WTC11 (cell line): ENCODE results near the gene DNTT. TPM values are rescaled to one million over a fixed set of nuclear protein-coding genes. Genes with fewer than 3 reads are reported as not detected.

ENCODE experiments used
- ERG ChIP-seq: fragments of 250-450 bp; sonication (Bioruptor Pico); IDR thresholded peaks from 2 replicates; pipeline ENCODE4 v1.8.0; 2021; ENCODE audit warnings: mild to moderate bottlenecking
- ESRRA ChIP-seq: sonication (generic); formaldehyde crosslinking; IDR thresholded peaks from 2 replicates; pipeline ENCODE4 v1.8.1; 2022; ENCODE audit warnings: mild to moderate bottlenecking, missing genetic modification reagents, borderline replicate concordance
- GTF2I ChIP-seq: fragments of 250-450 bp; sonication (Bioruptor Pico); conservative IDR thresholded peaks from 2 replicates; pipeline ENCODE4 v1.4.0; 2021; ENCODE audit warnings: mild to moderate bottlenecking
- MAX ChIP-seq: sonication (generic); formaldehyde crosslinking; IDR thresholded peaks from 2 replicates; pipeline ENCODE4 v1.8.0; 2022; ENCODE audit warnings: mild to moderate bottlenecking, missing genetic modification reagents
- NFATC4 ChIP-seq: fragments of 250-450 bp; sonication (Bioruptor Pico); IDR thresholded peaks from 2 replicates; pipeline ENCODE4 v1.9.0; 2021; ENCODE audit warnings: mild to moderate bottlenecking
- SMAD3 ChIP-seq: sonication (generic); formaldehyde crosslinking; IDR thresholded peaks from 2 replicates; pipeline ENCODE4 v1.8.0; 2022; ENCODE audit warnings: missing genetic modification reagents, mild to moderate bottlenecking, borderline replicate concordance
- SMAD4 ChIP-seq: sonication (generic); formaldehyde crosslinking; IDR thresholded peaks from 2 replicates; pipeline ENCODE4 v1.8.0; 2022; ENCODE audit warnings: mild to moderate bottlenecking, missing genetic modification reagents
- SOX15 ChIP-seq: fragments of 250-450 bp; sonication (Bioruptor Pico); IDR thresholded peaks from 2 replicates; pipeline ENCODE4 v1.9.0; 2021; ENCODE audit warnings: mild to moderate bottlenecking
- TCF7 ChIP-seq: sonication (generic); formaldehyde crosslinking; IDR thresholded peaks from 2 replicates; pipeline ENCODE4 v1.8.0; 2022; ENCODE audit warnings: mild to moderate bottlenecking, low read depth, missing genetic modification reagents, moderate library complexity
- TEAD1 ChIP-seq: sonication (generic); formaldehyde crosslinking; IDR thresholded peaks from 2 replicates; pipeline ENCODE4 v1.8.0; 2022; ENCODE audit warnings: mild to moderate bottlenecking, missing genetic modification reagents
- TEAD4 ChIP-seq: sonication (generic); formaldehyde crosslinking; IDR thresholded peaks from 2 replicates; pipeline ENCODE4 v1.8.0; 2022; ENCODE audit warnings: mild to moderate bottlenecking, missing genetic modification reagents
- USF2 ChIP-seq: sonication (generic); formaldehyde crosslinking; IDR thresholded peaks from 2 replicates; pipeline ENCODE4 v1.8.1; 2023; ENCODE audit warnings: mild to moderate bottlenecking, missing genetic modification reagents, moderate library complexity
- ZNF121 ChIP-seq: sonication (generic); formaldehyde crosslinking; IDR thresholded peaks from 2 replicates; pipeline ENCODE4 v1.8.0; 2023; ENCODE audit warnings: missing genetic modification reagents
- ZNF232 ChIP-seq: sonication (generic); formaldehyde crosslinking; IDR thresholded peaks from 2 replicates; pipeline ENCODE4 v1.8.0; 2022; ENCODE audit warnings: mild to moderate bottlenecking, missing genetic modification reagents
- ZNF317 ChIP-seq: sonication (generic); formaldehyde crosslinking; IDR thresholded peaks from 2 replicates; pipeline ENCODE4 v1.8.1; 2023; ENCODE audit warnings: low read depth, mild to moderate bottlenecking, moderate library complexity, missing genetic modification reagents, borderline replicate concordance
- ZNF416 ChIP-seq: fragments of 250-450 bp; sonication (Bioruptor Pico); IDR thresholded peaks from 2 replicates; pipeline ENCODE4 v1.9.0; 2021; ENCODE audit warnings: mild to moderate bottlenecking, inconsistent platforms
- ZNF423 ChIP-seq: fragments of 250-450 bp; sonication (Bioruptor Pico); IDR thresholded peaks from 2 replicates; pipeline ENCODE4 v2.1.2; 2022; ENCODE audit warnings: mild to moderate bottlenecking, moderate library complexity
- ZNF671 ChIP-seq: fragments of 250-450 bp; sonication (Bioruptor Pico); IDR thresholded peaks from 2 replicates; pipeline ENCODE4 v1.8.0; 2021; ENCODE audit warnings: mild to moderate bottlenecking
- total RNA-seq: library from RNA; stranded (reverse); gene quantifications from 3 replicates; pipeline ENCODE4 v1.2.3, GENCODE V29; 2021
- TF ChIP-seq, protein P1 (sequence below): sonication (generic); formaldehyde crosslinking; IDR thresholded peaks from 2 replicates; pipeline ENCODE4 v1.8.1; 2023; ENCODE audit warnings: mild to moderate bottlenecking, moderate library complexity, missing genetic modification reagents
- TF ChIP-seq, protein P2 (sequence below): fragments of 250-450 bp; sonication (Bioruptor Pico); IDR thresholded peaks from 2 replicates; pipeline ENCODE4 v1.9.0; 2021; ENCODE audit warnings: mild to moderate bottlenecking
- TF ChIP-seq, protein P3 (sequence below): sonication (generic); formaldehyde crosslinking; IDR thresholded peaks from 2 replicates; pipeline ENCODE4 v1.8.0; 2022; ENCODE audit warnings: mild to moderate bottlenecking, missing genetic modification reagents

Gene DNTT
- total RNA-seq, 1 experiment from 2014 or later = not detected

- no peak for TF ChIP-seq ZNF232 (CRISPR knock-in tag)
- no peak for TF ChIP-seq ZNF121
- no peak for TF ChIP-seq ZNF416 (CRISPR knock-in tag)
- no peak for TF ChIP-seq ZNF317 (CRISPR knock-in tag)
- no peak for TF ChIP-seq GTF2I (CRISPR knock-in tag)
- TF ChIP-seq, protein P1, sequence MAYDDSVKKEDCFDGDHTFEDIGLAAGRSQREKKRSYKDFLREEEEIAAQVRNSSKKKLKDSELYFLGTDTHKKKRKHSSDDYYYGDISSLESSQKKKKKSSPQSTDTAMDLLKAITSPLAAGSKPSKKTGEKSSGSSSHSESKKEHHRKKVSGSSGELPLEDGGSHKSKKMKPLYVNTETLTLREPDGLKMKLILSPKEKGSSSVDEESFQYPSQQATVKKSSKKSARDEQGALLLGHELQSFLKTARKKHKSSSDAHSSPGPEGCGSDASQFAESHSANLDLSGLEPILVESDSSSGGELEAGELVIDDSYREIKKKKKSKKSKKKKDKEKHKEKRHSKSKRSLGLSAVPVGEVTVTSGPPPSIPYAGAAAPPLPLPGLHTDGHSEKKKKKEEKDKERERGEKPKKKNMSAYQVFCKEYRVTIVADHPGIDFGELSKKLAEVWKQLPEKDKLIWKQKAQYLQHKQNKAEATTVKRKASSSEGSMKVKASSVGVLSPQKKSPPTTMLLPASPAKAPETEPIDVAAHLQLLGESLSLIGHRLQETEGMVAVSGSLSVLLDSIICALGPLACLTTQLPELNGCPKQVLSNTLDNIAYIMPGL (CRISPR knock-in tag) = 0 out of 2 replicates have a peak, but pooled peaks have one; percentile 40
- TF ChIP-seq, protein P2, sequence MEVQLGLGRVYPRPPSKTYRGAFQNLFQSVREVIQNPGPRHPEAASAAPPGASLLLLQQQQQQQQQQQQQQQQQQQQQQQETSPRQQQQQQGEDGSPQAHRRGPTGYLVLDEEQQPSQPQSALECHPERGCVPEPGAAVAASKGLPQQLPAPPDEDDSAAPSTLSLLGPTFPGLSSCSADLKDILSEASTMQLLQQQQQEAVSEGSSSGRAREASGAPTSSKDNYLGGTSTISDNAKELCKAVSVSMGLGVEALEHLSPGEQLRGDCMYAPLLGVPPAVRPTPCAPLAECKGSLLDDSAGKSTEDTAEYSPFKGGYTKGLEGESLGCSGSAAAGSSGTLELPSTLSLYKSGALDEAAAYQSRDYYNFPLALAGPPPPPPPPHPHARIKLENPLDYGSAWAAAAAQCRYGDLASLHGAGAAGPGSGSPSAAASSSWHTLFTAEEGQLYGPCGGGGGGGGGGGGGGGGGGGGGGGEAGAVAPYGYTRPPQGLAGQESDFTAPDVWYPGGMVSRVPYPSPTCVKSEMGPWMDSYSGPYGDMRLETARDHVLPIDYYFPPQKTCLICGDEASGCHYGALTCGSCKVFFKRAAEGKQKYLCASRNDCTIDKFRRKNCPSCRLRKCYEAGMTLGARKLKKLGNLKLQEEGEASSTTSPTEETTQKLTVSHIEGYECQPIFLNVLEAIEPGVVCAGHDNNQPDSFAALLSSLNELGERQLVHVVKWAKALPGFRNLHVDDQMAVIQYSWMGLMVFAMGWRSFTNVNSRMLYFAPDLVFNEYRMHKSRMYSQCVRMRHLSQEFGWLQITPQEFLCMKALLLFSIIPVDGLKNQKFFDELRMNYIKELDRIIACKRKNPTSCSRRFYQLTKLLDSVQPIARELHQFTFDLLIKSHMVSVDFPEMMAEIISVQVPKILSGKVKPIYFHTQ (CRISPR knock-in tag) = no peak
- peak; percentile 93 for TF ChIP-seq ZNF423 (CRISPR knock-in tag)
- TF ChIP-seq TEAD4 (CRISPR knock-in tag) = no peak
- no peak for TF ChIP-seq ESRRA (CRISPR knock-in tag)
- TF ChIP-seq ZNF671 (CRISPR knock-in tag) = no peak
- peak; percentile 67 for TF ChIP-seq USF2 (CRISPR knock-in tag)
- no peak for TF ChIP-seq TEAD1 (CRISPR knock-in tag)
- TF ChIP-seq MAX = peak; percentile 91
- TF ChIP-seq SOX15 (CRISPR knock-in tag) = no peak
- TF ChIP-seq SMAD3 (CRISPR knock-in tag) = no peak
- TF ChIP-seq, protein P3, sequence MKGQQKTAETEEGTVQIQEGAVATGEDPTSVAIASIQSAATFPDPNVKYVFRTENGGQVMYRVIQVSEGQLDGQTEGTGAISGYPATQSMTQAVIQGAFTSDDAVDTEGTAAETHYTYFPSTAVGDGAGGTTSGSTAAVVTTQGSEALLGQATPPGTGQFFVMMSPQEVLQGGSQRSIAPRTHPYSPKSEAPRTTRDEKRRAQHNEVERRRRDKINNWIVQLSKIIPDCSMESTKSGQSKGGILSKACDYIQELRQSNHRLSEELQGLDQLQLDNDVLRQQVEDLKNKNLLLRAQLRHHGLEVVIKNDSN (CRISPR knock-in tag) = peak; percentile 67; the same call in 1 of the 2 replicates
- TF ChIP-seq ERG (CRISPR knock-in tag) = no peak
- no peak for TF ChIP-seq NFATC4
- TF ChIP-seq SMAD4 (CRISPR knock-in tag) = no peak
- no peak for TF ChIP-seq TCF7 (CRISPR knock-in tag)
These were observed 71.0 kb downstream of the DNTT start (continued) for GRCh38 chr10:96374985-96375830.
